Transverse colon (tissue), 3 donors: ENCODE data around the gene VGLL4.

ENCODE experiments used
- CTCF ChIP-seq, 5 experiments: fragments of 200-600 bp in 3 of 5; fragments of 450-650 bp in 2 of 5; sonication (generic) in 3 of 5; IDR thresholded peaks; 1 replicate in 2 of 5; 2 replicates in 3 of 5; pipeline ENCODE4 v1.5.1; 2016 to 2017; ENCODE audit warnings: antibody characterized with exemption in 5 of 5, inconsistent platforms in 3 of 5, mild to moderate bottlenecking in 2 of 5, moderate library complexity in 1 of 5
- POLR2A ChIP-seq: fragments of 450-650 bp; IDR thresholded peaks from one replicate; pipeline ENCODE4 v1.6.1; 2016; ENCODE audit warnings: antibody characterized with exemption, mild to moderate bottlenecking, moderate library complexity

- TF ChIP-seq POLR2A: no peak
- TF ChIP-seq CTCF (IDR thresholded peaks at IDR 0.05): no peak
These were observed 104.0 kb downstream of the VGLL4 start for GRCh38 chr3:11539677-11540076.
